GM19395 (cell line): ENCODE measurements around the gene DAPP1.

Source experiments
- ATAC-seq: cut with Tn5 transposase; IDR thresholded peaks from one replicate; pipeline ENCODE4 v1.9.1; 2021; ENCODE audit warnings: mild to moderate bottlenecking, moderate library complexity; ENCODE audit not compliant: unreplicated experiment

Gene DAPP1

DNA sequence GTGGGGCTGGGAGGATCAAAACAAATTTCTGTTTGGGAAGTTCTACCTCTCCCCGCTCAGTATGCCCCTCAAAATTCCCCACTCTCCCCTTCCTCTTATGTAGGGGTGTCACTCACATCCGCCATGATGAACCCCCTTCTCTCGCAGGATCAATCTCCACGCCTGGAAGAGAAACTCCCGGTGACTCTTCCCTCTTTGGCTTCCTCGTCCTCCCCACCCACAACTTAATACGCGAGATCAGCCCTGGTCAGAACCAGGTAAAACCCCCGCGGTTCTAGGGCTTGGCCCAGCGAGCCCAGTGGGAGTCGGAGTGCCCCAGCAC lies 77.2 kb downstream of the DAPP1 start:
- no peak for ATAC-seq

DNA sequence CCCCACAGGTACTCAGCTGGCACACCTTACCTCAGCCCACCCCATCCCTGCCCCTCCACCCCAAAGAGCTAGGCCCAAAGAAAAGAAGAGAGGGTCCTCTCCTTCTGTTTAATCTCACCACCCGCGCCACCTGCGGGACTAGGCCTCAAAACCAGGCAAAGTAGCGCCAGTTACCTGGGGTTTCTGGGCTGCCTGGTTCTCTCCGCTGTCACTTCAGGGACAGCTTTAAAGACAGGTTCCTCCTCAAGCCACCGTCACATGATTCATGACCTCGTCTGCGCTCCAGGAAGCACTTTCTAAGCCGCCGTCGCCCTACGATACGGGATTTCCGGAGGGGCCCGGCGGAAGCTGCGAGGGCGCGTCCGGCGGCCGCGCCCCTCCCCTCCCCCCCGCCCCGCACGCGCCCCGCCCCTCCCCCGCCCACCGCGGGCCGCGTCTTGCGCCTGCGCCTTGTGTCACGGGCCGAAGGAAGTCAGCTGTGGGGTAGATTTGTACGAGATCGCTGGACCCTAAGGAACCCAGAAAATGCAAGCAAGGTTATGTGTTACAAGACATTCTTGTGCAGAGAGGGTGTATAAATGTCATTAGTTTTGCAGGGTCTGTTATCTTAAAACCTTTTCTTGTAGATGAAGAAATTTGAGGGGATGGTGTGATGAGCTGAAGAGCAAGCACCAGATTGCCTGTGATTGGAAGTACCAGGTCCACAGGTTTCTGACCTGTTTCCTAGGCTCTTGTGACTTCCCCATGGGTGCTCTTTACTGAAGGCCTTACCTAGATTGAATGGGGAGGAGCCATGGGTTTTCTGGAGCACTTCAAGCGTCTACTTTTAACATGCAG lies 77.8 kb downstream of the DAPP1 start, which contains the start of gene LAMTOR3:
LAMTOR3 (minus strand) TSS at position 267 of the 837 bp plus-strand sequence. CDS start 464 bp downstream, outside the sequence.
- ATAC-seq = peak; percentile 100

DNA sequence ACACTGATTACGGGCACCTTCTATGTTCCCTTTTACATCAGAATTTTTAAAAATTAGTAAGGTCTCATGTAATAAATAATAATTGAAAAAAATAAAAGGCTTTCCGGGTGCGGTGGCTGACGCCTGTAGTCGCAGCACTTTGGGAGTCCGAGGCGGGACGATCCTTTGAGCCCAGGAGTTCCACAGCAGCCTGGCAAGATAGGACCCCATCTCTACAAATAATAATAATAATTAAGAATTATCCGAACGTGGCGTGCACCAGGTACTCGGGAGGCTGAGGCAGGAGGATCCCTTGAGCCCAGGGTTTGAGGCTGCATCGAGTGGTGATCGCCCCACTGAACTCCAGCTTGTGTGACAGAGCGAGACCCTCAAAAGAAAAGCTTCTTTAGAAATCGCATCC lies 78.4 kb downstream of the DAPP1 start:
- ATAC-seq = no peak

DNA sequence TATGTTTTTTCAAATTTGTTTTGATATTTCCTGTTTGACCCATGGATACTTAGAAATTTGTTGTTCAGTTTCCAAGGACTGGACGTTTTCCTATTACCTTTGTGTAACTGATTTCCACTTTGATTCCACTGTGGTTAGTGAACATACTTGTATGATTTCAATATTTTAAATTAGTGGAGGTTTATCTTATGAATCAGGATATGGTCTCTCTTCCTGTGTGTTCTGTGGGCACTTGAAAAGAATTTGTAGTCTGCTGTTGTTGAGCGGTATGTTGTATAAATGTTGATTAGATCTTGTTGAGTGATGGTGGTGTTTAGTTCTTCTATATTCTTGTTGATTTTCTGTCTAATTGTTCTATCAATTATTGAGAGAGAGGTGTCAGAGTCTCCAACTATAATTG lies 98.8 kb downstream of the DAPP1 start:
- ATAC-seq = no peak

DNA sequence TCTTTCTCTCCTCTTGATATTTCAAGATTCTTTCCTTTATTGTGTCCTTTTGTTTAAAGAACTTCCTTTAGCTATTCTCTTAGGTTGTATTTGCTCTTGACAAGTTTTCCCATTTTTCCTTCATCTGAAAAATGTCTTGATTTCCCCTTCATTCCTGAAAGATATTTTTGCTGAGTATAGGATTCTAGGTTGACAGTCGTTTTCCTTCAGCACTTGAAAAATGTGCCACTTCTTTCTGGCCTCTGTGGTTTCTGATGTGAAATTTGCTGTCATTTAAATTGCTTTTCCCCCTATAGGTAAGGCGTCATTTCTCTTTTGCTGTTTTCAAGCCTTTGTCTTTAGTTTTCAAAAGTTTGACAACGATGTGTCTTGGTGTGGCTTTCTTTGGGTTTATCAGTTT lies 100.9 kb downstream of the DAPP1 start:
- no peak for ATAC-seq

DNA sequence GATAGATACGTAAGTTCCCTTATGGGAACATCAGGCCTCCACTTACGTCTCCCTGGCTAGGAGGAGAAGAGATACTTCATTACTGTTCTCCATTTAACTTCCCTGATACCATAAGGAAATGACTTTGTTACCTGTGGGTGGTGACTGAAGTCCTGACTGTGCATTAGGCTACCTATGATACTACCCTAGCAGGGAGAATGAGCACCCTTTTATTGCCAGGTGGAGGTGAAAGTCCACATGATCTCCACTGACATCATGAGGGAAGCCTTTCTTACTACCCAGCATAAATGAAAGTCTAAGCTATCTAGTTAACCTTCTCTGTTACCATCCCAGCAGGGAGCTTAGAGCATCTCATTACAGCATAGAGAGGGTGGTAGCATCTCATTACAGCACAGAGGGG lies 102.0 kb downstream of the DAPP1 start:
- no peak for ATAC-seq
